HG03575 (cell line): ENCODE measurements around the gene SYNPO2.
A peak's percentile ranks its signal among the peaks of the same experiment; 100 is the strongest.
"Not testable (repeated sequence)": the region's sequence is repeated elsewhere in the genome, so short reads cannot be mapped to it uniquely, and the experiment has no call there.

Source experiments
- ATAC-seq: cut with Tn5 transposase; IDR thresholded peaks from one replicate; pipeline ENCODE4 v1.9.1; 2021; ENCODE audit not compliant: unreplicated experiment, insufficient number of reproducible peaks, low FRiP score; ENCODE audit errors: extremely low read depth

SYNPO2 gene

DNA sequence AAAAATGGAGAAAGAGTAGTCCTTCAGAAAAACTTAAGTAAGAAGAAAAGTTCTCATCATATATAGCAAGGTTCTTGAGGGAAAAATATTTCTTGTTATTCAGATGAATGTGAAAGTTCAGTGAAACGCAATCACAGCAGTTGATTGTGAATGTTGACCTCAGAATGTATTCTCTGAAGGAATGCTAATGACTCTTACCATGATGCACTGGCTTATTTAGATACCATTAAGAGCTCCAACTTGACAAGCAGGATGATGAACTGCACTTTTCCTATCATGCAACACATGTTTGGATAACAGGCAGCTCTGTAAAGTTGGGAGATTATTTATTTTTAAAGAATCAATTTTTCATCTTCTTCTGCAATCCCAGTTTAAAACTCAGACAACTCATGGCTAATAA, 131.5 kb downstream of the SYNPO2 start:
- no peak for ATAC-seq

DNA sequence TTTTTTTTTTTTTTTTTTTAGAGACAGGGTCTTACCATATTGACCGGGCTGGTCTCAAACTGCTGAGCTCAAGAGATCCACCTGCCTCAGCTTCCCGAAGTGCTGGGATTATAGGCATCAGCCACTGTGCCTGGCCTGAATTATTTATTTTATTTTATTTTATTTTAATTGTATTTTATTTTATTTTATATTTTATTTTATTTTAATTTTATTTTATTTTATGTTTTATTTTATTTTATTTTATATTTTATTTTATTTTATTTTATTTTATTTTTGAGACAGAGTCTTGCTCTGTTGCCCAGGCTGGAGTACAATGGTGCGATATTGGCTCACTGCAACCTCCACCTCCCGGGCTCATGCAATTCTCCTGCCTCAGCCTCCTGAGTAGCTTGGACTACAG, 133.9 kb downstream of the SYNPO2 start:
- not testable (repeated sequence) for ATAC-seq

DNA sequence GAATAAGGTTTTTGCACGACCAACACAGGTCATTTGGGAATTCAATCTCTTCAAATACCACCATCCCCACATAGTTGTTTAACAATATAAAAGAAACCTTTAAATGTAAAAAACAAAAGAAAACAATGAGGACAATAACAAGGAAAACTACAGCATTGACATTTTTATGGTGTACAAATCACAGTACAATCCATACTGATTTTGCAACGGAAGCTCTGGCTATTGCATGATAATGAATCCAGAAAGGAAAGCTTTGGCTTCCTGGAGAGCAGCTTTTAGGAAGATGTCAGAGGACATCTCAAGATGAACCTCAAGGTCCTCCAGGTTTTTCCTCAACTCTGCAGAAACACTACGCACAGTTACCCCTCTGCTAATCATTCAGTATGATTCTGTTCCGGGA, 135.4 kb downstream of the SYNPO2 start:
- ATAC-seq = no peak

DNA sequence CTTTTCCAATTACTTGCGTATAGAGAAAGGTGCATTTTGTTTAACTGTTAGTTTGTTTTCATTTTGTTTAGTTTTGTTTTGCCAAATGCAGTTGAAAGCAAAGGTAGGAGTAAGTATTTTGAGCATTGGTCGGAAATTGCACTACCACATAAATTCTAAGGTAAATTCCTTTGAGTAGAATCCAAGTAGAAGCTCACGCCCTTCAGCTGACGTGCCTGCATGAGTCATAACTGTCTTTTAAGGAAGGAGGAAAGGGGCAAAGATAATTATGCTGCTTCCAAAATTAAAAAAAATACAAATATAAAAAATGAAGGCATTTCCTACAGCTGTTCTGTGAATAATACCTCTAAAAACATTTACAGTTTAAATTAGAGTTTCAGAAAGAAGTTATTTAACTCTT, 136.8 kb downstream of the SYNPO2 start:
- no peak for ATAC-seq

DNA sequence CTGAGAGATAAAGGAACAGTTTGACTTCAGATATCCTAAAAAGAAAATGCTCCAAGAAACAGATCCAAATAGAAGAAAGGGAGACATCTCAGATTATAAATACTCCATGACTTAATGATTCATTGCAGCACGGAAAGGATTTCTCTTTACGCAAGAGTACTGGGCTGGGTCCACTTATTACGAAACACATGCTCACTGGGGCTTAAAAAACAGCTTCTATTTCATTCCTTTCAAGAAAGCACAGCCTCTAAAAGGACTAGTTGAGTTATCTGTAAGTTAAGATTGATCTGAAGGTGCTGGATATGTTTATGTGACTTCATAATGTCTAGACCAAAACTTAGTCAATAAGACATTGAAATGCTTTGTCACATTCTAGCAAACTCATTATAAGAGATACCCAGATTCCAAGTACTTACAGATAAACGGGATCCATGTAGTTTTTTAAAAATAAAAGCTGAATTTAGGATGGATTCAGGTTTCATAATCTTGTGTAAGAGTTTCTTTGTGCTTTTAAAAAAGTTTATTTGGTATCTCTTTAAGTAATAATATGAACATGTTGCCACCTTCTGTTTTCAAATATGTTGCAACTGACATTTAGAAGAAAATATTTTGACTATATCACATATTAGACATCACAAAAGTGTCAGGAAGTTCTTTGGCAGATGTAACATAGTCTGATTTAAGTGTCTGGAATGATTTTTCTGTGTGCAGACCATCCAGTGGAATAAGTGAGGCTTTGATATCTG, 137.4 kb downstream of the SYNPO2 start:
- no peak for ATAC-seq

DNA sequence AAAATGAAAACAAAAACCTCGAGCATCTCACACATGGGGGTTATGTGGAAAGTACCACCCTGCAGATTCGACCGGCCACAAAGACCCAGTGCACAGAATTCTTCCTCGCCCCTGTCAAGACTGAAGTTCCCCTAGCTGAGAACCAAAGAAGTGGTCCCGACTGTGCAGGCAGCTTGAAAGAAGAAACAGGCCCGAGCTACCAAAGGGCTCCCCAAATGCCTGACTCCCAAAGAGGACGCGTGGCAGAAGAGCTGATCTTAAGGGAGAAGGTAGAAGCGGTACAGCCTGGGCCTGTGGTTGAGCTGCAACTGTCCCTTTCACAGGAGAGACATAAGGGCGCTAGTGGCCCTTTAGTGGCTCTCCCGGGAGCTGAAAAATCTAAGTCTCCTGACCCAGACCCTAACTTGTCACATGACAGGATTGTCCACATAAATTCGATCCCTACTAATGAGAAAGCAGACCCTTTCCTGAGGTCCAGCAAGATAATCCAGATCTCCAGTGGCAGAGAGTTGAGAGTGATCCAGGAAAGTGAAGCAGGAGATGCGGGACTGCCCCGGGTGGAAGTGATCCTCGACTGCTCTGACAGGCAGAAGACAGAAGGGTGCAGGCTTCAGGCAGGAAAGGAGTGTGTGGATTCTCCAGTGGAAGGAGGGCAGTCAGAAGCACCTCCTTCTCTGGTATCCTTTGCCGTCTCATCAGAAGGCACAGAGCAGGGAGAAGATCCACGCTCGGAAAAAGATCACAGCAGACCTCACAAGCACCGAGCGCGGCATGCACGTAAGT, 138.2 kb downstream of the SYNPO2 start:
- ATAC-seq = no peak

DNA sequence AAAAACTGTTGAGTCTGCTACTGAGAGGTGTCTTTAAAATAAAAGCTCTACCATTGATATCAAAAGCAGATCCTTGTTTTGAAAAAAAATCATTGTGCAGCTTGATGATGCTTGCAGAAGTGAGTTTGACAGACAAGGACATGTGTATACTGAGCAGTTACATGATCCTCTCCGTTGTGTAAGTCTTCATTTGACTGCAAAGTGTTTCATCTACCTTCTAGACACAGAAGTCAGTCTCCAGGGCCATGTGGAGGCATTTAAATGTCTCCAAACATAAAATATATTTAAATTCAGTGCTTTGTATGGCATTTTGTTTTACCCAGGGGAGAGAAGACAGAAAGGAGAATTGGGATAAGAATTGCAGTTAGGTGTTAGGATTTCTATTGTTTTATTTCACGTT, 139.2 kb downstream of the SYNPO2 start:
- ATAC-seq = no peak

DNA sequence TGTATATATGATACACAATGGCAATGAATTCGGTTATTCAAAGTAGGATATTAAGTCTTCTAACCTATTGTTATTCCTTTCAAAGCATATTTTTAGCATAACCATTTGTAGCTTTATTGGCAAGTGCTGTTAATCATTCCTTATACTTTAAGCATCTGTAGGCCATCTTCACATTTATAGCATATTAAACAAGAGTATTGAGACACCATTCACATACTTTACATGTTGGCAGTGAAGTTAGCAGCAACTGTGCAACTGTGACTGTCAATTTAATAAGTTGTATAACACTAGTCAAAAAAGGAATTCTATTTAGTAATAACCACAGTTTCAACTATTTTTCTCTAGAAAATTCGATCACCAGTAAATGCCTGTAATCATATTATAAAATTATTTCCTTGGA, 139.6 kb downstream of the SYNPO2 start:
- ATAC-seq = no peak

DNA sequence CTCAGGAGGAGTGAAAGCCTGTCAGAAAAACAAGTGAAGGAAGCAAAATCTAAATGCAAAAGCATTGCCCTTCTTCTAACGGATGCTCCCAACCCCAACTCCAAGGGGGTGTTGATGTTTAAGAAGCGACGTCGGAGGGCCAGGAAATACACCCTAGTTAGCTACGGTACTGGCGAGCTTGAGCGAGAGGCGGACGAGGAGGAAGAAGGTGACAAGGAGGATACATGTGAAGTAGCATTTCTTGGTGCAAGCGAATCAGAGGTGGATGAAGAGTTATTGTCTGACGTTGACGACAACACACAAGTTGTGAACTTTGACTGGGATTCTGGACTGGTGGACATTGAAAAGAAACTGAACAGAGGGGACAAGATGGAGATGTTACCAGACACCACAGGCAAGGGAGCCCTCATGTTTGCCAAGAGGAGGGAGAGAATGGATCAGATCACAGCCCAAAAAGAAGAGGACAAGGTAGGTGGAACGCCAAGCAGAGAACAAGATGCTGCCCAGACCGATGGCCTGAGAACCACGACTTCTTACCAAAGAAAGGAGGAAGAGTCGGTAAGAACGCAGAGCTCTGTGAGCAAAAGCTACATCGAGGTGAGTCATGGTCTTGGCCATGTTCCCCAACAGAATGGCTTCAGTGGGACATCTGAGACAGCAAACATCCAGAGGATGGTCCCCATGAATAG, 141.3 kb downstream of the SYNPO2 start:
- no peak for ATAC-seq

DNA sequence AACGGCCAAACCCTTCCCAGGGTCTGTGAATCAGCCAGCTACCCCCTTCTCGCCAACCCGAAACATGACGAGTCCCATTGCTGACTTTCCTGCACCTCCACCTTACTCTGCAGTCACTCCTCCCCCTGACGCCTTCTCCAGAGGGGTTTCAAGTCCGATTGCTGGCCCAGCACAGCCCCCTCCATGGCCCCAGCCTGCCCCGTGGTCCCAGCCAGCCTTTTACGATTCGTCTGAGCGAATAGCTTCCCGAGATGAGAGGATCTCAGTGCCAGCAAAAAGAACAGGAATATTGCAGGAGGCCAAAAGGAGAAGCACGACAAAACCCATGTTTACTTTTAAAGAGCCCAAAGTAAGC, 141.9 kb downstream of the SYNPO2 start:
- ATAC-seq = no peak

DNA sequence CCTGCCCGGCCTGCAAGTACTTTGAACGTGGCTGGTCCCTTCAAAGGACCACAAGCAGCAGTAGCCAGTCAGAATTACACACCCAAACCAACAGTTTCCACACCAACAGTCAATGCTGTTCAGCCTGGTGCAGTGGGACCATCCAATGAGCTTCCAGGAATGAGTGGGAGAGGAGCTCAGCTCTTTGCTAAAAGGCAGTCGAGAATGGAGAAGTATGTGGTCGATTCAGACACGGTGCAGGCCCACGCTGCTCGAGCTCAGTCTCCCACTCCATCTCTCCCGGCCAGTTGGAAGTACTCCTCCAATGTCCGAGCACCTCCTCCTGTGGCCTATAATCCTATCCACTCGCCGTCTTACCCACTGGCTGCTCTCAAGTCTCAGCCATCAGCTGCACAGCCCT, 142.6 kb downstream of the SYNPO2 start:
- ATAC-seq = no peak

DNA sequence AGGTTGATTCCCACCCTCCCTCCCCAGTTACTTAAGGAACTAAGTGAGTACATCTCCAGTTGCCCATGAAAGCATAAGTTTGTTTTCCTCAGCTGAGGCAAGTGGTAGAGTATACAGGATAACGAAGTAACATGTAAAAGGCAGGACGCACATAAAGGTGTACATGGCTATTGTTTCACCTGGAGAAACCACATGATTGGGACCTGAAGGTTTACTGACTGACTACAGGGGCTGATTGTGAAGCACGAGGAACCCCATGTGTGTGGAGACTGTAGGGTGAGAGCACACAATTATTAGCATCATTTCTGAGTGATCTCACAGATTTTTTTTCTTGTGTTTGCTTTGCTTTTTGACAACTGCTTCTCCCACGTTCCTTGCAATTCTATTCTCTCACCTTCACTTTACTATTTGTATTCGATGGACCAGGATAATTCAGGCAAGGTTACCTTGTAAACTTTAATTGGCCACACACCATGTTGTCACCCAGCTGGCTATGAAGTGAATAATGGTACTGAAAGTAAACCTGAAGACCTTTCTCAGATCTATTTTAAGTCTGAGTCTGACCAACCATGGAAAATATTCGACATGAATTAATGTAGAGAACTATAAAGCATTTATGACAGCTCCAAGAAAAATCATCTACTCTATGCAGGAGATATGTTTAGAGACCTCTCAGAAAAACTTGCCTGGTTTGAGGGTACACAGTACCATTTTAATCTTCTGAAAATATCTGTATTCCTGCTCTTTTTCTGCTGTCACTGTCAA, 144.4 kb downstream of the SYNPO2 start:
- no peak for ATAC-seq

DNA sequence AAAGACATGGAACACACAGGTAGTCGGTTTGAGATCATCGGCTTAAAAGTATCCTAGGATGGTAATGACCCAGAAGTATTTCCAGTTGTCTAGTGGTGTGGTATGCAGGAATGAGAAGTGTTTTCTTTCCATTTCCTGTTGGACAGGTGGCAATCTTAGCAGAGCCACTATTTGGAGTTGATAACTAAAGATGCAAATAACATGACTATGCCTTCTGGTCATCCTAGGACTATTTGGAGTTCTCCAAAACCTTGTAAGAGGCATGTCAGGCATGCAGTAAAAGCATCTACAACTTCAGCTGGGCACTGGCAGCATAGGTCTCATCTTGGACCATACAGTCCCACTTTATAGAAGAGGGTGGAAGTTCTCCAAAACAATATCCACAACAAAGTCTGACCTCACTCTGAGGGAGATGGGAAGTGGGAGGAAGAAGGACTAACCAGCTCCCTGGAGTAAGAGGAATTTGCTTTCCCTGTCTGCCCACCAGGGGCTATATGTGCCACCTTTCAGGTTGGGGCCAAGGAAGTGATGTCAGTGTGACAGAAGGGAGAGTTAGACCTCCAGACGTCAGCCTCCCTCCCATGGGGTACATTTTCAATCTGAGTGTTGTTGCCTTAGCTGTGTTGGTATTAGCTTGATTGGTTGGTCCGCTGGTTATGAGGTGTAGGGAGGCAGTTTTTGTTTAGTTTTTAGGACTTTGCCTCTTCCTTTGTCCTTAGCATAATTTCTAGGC, 145.8 kb downstream of the SYNPO2 start:
- no peak for ATAC-seq

DNA sequence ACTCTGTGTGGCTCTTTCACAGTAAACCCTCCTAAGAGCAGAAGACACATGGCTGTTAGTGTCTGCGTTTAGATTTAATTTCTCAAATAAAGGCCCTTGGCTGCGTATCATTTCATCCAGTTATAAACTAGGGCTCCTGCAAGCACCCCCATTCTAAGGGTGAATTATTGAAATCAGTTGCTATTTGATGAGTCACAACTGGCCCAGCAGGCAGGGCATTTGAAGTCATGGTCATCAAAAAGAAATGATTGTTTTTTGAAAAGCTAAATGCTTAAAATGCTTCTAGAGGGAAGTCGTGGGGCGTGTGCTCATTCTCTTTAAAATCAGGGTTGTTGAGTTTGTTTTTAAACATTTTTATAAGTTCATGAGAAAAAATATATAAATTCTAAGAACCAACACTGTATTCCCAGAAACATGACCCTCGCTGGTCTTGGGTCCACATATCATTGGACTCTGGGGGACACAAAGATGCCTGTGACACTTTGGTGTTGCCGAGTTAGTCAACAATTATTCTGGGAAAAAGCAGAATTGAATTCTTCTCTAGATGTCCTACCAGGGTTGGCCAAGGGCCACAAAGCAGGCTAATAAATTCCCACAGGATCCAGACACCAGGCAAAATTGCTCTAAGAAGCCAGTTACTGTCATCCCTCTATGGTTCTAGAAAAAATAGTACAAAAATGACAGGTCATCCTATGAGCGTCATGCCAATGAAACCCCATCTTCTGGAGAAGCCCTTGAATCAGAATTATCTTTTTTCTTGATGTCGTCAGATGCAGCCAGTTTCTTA, 147.5 kb downstream of the SYNPO2 start:
- ATAC-seq = no peak

DNA sequence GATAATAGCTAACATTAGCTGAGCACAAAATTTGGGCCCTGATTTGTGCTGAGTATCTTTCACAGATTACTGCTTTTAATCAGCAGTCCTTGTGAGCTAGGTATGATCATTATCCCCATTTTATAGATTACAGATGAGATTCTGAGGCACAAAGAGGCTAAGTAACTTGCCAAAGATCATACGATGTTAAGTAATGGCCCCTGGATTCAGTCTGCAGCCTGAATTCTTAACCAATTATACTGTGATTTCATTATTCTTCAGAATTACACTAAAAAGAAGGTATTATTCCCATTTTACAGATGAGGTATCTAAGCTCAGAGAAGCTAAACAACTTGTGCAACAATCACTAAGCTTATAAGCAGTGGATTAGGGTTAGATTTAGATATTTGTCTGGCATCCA, 149.1 kb downstream of the SYNPO2 start:
- ATAC-seq = no peak

DNA sequence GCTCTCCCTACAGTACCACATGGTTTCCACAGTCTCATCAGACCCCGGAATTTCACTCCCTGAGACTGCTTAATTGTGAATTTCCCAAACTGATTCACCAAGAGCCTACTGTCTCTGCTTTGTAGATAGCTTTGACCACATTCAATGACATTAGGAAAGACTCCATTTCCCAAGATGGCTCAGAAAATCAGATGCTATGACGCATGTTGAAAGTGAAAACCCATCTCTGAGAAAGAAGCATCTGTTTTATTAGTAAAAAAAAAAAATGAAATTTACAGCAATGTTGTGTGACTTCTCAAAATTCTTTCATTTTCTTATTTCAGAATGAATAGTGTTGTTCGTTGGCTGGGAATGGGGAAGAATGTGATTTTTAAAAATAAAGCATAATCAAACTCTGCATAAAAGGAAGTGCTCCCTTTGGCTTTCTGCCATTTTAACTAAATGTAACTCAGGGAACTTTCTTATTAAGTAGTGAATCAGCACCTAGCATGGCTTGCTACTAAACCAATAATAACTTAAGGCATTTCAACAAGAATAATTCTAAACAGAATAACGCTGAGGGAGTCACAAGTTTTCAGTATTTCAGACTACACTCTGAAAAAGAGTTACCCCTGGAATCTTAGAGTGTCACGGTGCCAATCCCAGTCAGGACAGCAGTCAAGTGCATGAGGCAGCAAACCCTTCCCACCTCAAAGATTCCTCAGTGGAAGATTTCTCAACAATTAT, 149.6 kb downstream of the SYNPO2 start:
- peak; percentile 48 for ATAC-seq

DNA sequence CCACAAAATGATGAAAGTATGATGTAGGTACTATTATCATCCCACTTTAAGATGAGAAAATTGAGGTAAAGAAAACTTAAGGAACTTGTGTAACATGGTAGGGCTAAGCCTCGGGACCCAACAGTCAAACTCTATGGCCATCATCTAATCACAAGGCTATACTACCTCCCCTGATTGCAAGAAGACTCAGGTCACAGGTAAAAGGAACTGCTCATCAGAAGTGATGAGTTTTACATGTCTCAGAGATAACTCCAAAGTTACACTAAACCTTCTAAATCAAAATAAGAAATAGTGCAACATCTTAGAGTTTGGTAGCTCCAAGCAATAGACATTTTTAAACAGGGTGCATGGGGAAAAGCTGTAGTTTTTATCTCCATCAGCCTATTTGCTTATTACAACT, 150.5 kb downstream of the SYNPO2 start:
- no peak for ATAC-seq
